Right cardiac atrium (tissue), 5 donors: ENCODE results near the gene RASSF4. TPM values are rescaled to one million over a fixed set of nuclear protein-coding genes. Genes with fewer than 3 reads are reported as not detected.

Source experiments
- ATAC-seq, 2 donors: fragments of 200-7000 bp; cut with Tn5 transposase; one replicate each; pipeline versions ENCODE4 v1.8.0 to v1.9.1; 2020; ENCODE audit warnings: moderate library complexity in 2 of 2, mild to moderate bottlenecking in 1 of 2
- DNase-seq, 3 donors: peaks; one replicate each; pipeline ENCODE4 v3.0.0-alpha.2; 2020
- H3K27ac ChIP-seq: one replicate; pipeline ENCODE4 v1.5.1; 2013; ENCODE audit warnings: mild to moderate bottlenecking, low read length, control low read depth, moderate library complexity
- H3K27me3 ChIP-seq: one replicate; pipeline ENCODE4 v1.6.1; 2013; ENCODE audit not compliant: control insufficient read depth, insufficient read depth
- H3K4me1 ChIP-seq: one replicate; pipeline ENCODE4 v1.6.1; 2013; ENCODE audit warnings: low read length; ENCODE audit not compliant: control insufficient read depth, insufficient read depth
- H3K4me3 ChIP-seq: one replicate; pipeline ENCODE4 v1.5.1; 2013; ENCODE audit warnings: low read length, control low read depth
- H3K9me3 ChIP-seq: one replicate; pipeline ENCODE4 v1.6.1; 2013; ENCODE audit warnings: low read length; ENCODE audit not compliant: control insufficient read depth
- WGBS: extraction: QIAGEN DNeasy Blood & Tissue Kit; methylation state at CpG from one replicate; pipeline ENCODE4 v1.1.7; 2013; 5-methylcytosine and 5-hydroxymethylcytosine counted together
- intact Hi-C, 4 donors: fragments of 100-400 bp; cut with DNase I; formaldehyde crosslinking; loops; one replicate each; pipeline versions ENCODE4 v1.11.0 to v1.14.0; 2022 to 2023
- polyA plus RNA-seq: library from polyadenylated mRNA; stranded (reverse); fragments of 200-250 nt; gene quantifications from one replicate; pipeline ENCODE4 v1.2.3, GENCODE V29; 2013
- total RNA-seq, 4 donors: library from RNA; stranded (reverse); fragmentation: NEBNext Ultra II Directional; extraction: Animal tissue kit (Norgen Biotek cat#: 25700); gene quantifications; one replicate each; pipeline ENCODE4 v1.2.1, GENCODE V29; 2021
- donor health status: healthy with polysubstance abuse.
- donor health status: DM: no; HTN: yes; CAD: no.
- donor health status: DM: no; HTN: no; CAD: no.
- donor health status: DM: no; HTN: yes; CAD: no; lungs with severe emphysema.
- donor health status: DM: yes; HTN: yes; CAD: no.

RASSF4 gene
- total and polyA plus RNA-seq, 5 donors = 45.4 to 92.1 (median 71.3) TPM

- no peaks in the 10 kb centered on the region for H3K27me3 ChIP-seq
- H3K4me3 ChIP-seq = no peak overlapping the region
- 62% methylated on average over 8 of the region's 8 CpGs for WGBS
- DNase-seq = no peak
- intact Hi-C loops = no loop called here
- peaks cover 59% of the 10 kb centered on the region for H3K4me1 ChIP-seq
- no peak for ATAC-seq
- H3K9me3 ChIP-seq = no peaks in the 10 kb centered on the region
- peak overlapping the region; percentile 96 for H3K27ac ChIP-seq
Measured at GRCh38 chr10:44966816-44967509, 7.4 kb downstream of the RASSF4 start.

GRCh38 chr10:44967616-44968015 is 8.0 kb downstream of the RASSF4 start:
- WGBS = 58% methylated on average over 4 of the region's 4 CpGs
- ATAC-seq (peak in 1 of 2 donors; percentile 1), DNase-seq (no peak)
- Histone ChIP-seq H3K9me3 (no peaks in the 10 kb centered on the region), H3K4me3 (no peak overlapping the region), H3K4me1 (peaks cover 54% of the 10 kb centered on the region), H3K27ac (peak overlapping the region; percentile 19), H3K27me3 (no peaks in the 10 kb centered on the region)
- intact Hi-C loops = no loop called here

- ATAC-seq (peak; percentile 42 to 62), DNase-seq (peak in 1 of 3 donors; percentile 66)
- no peaks in the 10 kb centered on the region for H3K27me3 ChIP-seq
- peaks cover 53% of the 10 kb centered on the region for H3K4me1 ChIP-seq
- no peaks in the 10 kb centered on the region for H3K9me3 ChIP-seq
- intact Hi-C loops = no loop called here
- no peak overlapping the region for H3K4me3 ChIP-seq
- peak overlapping the region; percentile 19 for H3K27ac ChIP-seq
- whole genome bisulfite sequencing = 18% methylated on average over 3 of the region's 3 CpGs
Measured at GRCh38 chr10:44968091-44968490, 8.5 kb downstream of the RASSF4 start.

DNA sequence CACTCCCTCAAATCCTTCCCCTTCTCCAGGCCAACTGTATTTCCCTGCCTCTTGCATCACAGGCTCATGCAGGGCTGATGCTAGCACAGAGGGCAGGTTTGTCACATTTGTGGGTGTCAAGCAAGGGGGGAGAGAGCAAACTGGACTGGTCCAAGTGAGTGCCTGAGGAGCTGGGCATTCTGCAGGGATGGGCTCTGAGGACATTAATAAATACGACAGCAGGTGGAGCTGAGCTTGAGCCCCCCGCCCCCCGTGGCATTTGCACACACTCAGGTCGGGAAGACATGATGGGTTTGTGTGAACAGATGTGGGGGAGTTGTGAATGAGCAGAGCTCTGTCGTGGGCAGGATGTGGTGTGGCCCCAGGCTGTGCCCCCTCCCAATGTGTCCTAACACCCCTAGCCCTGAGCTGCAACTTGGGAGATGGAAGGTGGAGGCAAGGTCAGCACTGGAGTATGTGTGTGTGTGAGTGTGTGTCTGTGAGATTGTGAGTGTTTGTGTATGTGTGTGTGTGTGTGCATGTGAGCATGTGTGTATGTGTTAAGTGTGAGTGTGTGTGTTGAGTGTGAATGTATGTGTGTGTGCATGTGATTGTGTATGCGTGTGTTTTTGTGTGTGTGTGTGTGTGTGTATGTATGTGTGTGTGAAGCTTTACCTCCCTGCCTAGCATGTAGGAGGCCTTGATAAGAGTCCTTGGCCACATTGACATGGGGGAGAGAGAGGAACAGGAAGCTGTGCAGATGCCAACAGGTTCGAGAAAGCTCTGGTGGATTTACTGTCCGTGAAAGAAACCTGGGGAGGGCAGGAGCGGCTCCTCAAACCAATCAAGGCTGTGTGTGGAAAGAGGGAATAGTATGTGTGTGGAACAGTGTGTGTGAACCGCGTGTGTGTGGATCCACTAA is 9.1 kb downstream of the RASSF4 start:
- Histone ChIP-seq H3K9me3 (no peaks in the 10 kb centered on the region), H3K27me3 (no peaks in the 10 kb centered on the region), H3K4me1 (peaks cover 48% of the 10 kb centered on the region), H3K4me3 (no peak overlapping the region), H3K27ac (peak overlapping the region; percentile 19)
- ATAC-seq = no peak
- WGBS = 65% methylated on average over 11 of the region's 11 CpGs
- DNase-seq = no peak
- intact Hi-C loops = no loop called here

DNA sequence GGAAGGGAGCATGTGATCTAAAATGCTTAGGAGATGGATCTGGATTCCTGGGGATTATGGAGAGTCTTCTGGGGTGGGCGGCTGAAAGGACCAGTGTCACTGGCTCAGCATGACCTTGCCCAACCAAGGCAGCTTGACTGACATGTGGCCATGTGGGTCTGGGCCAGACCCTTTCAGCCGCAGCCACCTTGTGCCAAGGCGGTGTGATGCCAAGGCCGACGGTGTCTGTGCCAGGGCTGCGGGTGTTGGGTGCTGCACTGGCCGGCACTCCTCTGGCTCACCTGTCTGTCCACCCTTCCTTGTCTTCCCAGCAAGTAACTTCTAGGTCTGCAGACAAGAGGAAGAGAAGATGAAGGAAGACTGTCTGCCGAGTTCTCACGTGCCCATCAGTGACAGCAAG is 10.3 kb downstream of the RASSF4 start:
- peak overlapping the region; percentile 43 for H3K27ac ChIP-seq

GRCh38 chr10:44970812-44971395 is 11.3 kb downstream of the RASSF4 start:
- H3K27ac ChIP-seq = no peak overlapping the region
- no peaks in the 10 kb centered on the region for H3K9me3 ChIP-seq
- intact Hi-C loops = loop anchor here in 1 of 4 donors (10.0 kb wide), 1 partner anchor 96 kb away; no protein-coding TSS in a partner anchor

More for the DNA sequence above, 10.3 kb downstream of the RASSF4 start:
- 78% methylated on average over 9 of the region's 9 CpGs for WGBS
- H3K27me3 ChIP-seq = no peaks in the 10 kb centered on the region
- no peaks in the 10 kb centered on the region for H3K9me3 ChIP-seq
- H3K4me1 ChIP-seq = peaks cover 47% of the 10 kb centered on the region
- no peak for DNase-seq
- intact Hi-C loops = loop anchor here in 1 of 4 donors (10.0 kb wide), 1 partner anchor 95 kb away; no protein-coding TSS in a partner anchor
- ATAC-seq = no peak
- no peak overlapping the region for H3K4me3 ChIP-seq

GRCh38 chr10:44971434-44971833 is 11.8 kb downstream of the RASSF4 start:
- ATAC-seq (no peak), DNase-seq (no peak)
- Histone ChIP-seq H3K4me1 (peaks cover 36% of the 10 kb centered on the region), H3K4me3 (no peak overlapping the region), H3K9me3 (no peaks in the 10 kb centered on the region), H3K27ac (no peak overlapping the region), H3K27me3 (no peaks in the 10 kb centered on the region)
- intact Hi-C loops = loop anchor here in 1 of 4 donors (10.0 kb wide), 1 partner anchor 97 kb away; no protein-coding TSS in a partner anchor
- 92% methylated on average over 11 of the region's 11 CpGs for WGBS

More at GRCh38 chr10:44970812-44971395, 11.3 kb downstream of the RASSF4 start:
- no peak for ATAC-seq
- Histone ChIP-seq H3K4me1 (peaks cover 41% of the 10 kb centered on the region), H3K4me3 (no peak overlapping the region), H3K27me3 (no peaks in the 10 kb centered on the region)
- no peak for DNase-seq
- 89% methylated on average over 8 of the region's 8 CpGs for WGBS

DNA sequence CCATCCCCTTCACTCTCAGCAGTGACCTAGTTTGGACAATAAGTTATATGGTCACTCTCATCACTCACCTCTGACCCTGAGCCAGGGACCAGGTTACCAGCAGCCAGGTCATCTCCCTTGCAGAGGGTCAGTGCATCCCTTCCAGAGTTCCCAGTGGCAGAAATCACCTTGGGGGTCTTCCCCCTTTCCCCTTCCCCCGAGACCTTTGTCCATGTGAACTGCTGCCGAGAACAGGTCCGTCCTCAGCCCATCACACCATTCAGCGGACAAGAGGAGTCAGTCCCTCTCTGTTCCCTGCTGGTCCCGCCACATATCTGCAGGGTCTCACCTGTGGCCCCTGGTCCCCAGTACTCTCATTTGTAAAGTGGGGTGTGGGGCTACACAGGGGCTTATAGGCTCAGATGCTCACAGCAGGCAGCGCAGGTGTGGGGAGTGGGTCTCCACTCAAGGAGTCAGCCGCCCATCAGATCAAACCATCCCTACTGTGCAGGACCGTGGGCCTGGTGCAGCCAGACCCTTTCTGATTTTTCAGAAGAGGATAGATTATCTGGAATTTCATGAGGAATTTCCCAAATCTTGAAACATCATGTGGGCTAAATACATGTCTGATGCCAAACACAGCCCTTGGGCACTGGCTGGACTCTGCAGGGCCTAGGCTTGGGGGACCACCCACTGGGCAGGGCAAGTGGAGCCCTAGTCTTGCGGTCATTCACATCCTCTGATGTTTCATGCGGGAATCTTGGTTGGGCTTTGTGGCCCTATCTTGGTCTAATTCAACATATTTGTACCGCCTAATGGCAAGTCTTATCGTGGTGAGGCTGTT is 12.5 kb downstream of the RASSF4 start:
- DNase-seq (peak in 1 of 3 donors; percentile 39), ATAC-seq (no peak)
- Histone ChIP-seq H3K9me3 (no peaks in the 10 kb centered on the region), H3K27me3 (no peaks in the 10 kb centered on the region), H3K27ac (no peak overlapping the region), H3K4me3 (no peak overlapping the region), H3K4me1 (peaks cover 31% of the 10 kb centered on the region)
- WGBS = 93% methylated on average over 12 of the region's 12 CpGs
- intact Hi-C loops = loop anchor here in 1 of 4 donors (10.0 kb wide), 1 partner anchor 97 kb away; no protein-coding TSS in a partner anchor

GRCh38 chr10:44972874-44973306 is 13.3 kb downstream of the RASSF4 start:
- H3K9me3 ChIP-seq = no peaks in the 10 kb centered on the region
- intact Hi-C loops = loop anchor here in 1 of 4 donors (10.0 kb wide), 1 partner anchor 98 kb away; no protein-coding TSS in a partner anchor
- DNase-seq = peak in 2 of 3 donors; percentile 64 to 68
- peak overlapping the region; percentile 8 for H3K27ac ChIP-seq
- no peak overlapping the region for H3K4me3 ChIP-seq
- H3K27me3 ChIP-seq = no peaks in the 10 kb centered on the region
- WGBS = 57% methylated on average over 6 of the region's 6 CpGs
- no peak for ATAC-seq
- H3K4me1 ChIP-seq = peaks cover 24% of the 10 kb centered on the region
